ENCODE measurements around the gene GATA5.
"Not testable (repeated sequence)": the region's sequence is repeated elsewhere in the genome, so short reads cannot be mapped to it uniquely, and the experiment has no call there.

Gene GATA5

DNA sequence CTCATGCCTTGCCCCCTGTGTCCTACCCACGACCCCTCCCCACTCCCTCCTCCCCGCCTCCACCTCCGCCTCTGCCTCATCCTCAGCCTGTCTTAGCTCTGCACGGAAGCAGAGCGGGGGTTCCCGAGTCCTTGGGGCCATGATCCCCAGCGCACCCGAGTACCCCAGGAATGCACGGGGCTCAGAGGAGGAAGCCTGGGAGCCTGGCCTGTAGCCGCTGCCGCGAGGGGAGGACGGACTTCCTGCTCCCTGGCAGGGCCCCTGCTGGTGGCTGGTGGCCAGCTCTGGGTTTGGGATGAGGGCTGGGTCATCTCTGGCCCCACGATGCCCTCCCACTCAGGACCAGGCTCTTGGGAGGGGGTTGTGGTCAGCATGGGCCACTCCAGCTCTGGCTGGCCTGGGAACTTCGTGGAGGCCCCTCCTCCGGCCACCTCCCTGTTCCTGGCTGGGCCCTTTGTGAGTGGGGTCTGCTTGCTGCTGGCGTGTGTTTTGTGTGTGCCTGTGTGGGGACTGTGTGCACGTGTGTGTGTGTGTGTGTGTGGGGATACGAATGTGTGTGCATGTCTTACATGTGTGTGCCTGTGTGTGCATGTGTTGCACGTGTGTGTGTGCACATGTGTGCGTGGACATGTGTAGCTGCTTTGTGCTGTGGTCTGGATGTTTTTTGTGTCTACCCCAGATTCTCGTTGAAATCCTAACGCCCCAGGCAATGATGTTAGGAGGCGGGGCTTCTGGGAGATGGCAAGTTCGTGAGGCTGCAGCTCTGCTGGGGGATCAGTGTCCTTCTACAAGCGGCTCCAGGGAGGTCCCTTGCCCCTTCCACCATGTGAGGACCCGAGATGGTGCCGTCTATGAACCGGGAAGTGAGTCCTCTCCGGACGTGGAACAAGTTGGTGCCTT is 47.1 kb downstream of the GATA5 start:
- no peak for DNase-seq

- no peak for DNase-seq
Measured at GRCh38 chr20:62428002-62428372, 47.8 kb downstream of the GATA5 start.

DNA sequence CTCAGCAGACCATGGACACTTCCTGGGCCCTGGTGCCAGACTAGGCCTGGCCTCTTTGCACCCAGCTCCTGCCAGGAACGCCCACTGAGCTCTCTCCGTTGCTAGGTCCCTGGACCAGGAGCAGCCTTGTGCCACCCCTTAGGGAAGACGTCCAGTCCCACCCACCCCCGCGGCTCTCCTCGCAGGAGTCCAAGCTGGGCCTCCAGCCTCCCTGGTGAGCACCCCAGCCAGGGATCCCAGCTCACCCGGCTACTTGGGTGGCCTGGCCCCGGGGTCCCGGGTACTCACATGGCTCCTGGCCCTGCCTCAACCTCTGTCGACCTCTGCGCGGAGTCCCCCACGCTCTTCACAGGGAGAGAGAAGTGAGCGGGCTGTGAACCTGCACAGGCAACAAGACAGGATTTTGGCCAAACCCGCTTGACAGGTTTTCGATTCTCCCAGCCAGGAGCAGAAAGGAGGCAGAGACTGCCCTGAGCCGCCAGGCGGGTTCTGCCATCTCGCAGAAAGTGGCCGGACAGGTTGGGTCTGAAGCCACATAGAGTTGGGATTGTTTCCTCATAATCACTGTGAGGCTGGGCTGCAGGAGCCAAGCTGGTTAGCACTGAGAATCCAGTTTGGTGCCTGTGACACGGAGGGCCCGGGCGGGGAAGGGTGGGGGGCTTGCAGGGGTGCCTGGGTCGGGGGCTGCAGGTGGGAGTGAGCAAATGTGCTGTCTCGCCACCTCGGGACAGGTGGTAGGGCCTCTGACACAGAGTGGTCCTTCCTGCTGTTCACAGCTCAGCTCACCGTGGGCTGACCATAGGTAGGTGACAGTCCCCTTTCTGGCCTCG is 48.4 kb downstream of the GATA5 start, which contains the start of gene RBBP8NL:
RBBP8NL (minus strand) TSS at position 368 of the 830 bp plus-strand sequence. CDS start 7,892 bp downstream, outside the sequence.
- DNase-seq = no peak

GRCh38 chr20:62426699-62427131 is 49.1 kb downstream of the GATA5 start:
- no peak for DNase-seq

DNA sequence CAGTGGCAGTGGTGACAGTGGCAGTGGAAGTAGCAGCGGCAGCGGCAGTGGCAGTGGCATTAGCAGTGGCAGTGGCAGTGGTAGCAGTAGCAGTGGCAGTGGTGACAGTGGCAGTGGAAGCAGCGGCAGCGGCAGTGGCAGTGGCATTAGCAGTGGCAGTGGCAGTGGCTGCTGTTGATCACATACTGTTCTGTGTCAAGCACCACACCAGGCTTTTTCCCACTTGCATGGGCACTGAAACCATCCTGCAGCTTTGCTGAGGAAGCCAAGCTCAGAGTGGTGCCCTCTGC is 49.8 kb downstream of the GATA5 start:
- DNase-seq = not testable (repeated sequence)

- no peak for DNase-seq
Measured at GRCh38 chr20:62425281-62426058, 50.3 kb downstream of the GATA5 start.

DNA sequence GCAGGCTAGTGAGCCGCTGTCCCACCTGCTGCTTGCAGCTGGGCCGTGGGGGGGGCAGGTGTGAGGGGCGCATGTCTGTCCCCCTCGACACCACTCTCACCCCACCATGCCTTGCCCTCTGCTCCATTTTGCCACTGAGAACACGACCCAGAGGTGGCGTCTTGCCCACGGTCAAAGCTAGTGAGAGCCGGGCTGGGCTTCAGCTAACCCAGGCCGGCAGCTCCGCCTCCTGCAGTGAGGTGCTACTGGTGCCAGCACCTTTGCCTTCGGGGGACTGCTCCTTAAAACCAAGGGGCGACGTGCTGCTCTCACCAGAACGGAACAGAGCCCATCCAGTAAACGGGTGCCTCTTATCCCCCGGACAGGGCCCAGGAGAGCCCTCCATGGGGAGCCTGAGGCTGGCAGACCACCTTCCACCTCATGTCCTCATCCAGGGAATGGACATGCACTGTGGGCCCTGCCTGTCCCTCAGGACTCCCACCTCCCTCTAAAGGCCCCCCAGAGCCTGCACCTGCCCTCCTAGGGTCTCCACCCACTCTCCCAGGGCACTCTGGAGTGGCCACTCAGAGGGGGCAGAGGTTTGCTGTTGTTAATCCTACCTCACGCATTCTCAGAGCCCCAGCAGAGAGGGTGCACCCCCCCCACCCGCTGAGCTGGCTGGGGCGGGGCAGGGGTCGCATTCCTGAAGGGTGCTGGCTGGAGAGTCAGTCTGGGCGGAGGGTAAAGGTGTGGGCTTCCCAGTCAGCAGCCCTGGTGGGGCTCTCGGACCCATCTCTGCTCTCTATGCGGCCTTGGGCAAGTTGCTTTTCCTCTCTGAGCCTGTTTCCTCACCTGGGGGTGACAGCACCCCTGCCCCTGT is 51.3 kb downstream of the GATA5 start:
- no peak for DNase-seq

DNA sequence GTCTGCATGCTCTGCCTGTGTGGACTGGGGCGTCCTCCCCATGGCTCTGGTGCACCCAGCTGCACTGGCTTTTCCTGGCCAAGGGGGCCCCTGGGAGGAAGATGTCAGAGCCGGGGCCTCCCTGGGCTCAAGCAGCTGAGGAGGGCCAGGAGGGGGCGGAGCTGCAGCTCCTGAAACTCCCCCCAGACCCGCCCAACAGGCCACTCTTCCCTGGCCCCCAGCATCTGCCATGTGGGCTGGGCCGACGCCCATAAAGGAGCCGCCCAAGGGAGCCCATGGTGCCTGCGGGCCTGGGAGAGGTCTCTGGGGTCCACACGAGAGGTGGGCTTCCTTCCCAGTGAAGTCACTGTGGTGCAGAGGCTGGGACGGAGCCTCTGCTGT is 52.5 kb downstream of the GATA5 start:
- DNase-seq = no peak

DNA sequence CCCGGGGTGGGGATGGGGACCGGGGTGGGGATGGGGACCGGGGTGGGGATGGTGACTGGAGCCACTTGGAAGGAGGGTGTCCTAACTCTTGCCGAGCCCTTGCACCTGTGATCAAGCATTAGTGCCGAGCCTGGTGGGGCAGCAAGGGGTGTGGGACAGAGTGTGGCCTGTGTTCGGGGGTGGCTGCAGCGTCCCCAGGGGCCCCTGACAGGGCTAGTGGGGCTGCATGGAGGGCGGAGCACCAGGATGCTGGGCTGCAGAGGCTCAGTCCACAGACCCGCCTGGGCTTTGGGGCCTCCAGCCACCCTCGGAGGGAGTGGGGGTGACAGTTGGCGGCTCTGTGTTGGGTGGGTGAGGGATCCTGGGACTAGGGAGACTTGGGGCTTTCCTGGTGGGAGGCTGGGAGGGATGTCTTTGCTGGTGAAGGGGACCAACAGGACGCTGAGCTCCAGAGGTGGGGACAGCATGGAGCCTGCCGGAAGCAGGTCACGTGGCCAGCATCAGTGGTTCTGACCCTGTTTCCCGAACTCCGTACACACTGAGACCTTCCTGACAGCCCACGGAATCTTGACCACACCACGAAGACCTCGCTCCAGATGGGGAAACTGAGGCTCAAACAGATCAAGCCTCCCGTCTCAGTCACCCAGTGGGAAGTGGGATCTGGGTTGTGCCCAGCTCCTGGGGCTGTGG is 53.0 kb downstream of the GATA5 start:
- DNase-seq = no peak

- DNase-seq = no peak
Measured at GRCh38 chr20:62421716-62421990, 54.1 kb downstream of the GATA5 start.

GRCh38 chr20:62420846-62421715 is 54.7 kb downstream of the GATA5 start:
- DNase-seq = no peak

DNA sequence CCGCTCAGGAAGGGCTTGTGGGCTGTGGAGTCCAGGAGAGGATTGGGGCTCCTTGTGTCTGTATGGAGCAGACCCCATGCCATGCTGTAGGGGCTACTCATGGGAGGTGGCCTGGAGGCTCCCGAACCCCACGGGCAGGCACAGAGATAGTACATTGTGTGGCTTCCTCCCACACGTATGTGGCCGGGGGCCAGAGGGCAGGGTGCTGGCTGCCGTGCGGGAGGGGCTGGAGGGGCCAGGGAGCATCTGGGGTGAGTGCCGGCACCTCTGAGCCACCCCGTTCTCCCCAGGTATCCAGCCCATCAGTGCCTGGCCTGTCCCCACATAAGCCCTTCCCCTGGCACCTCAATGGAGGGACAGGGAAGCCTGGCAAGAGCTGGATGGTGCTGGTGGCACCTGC is 56.0 kb downstream of the GATA5 start:
- no peak for DNase-seq

- DNase-seq = no peak
Measured at GRCh38 chr20:62418709-62419487, 56.9 kb downstream of the GATA5 start.

DNA sequence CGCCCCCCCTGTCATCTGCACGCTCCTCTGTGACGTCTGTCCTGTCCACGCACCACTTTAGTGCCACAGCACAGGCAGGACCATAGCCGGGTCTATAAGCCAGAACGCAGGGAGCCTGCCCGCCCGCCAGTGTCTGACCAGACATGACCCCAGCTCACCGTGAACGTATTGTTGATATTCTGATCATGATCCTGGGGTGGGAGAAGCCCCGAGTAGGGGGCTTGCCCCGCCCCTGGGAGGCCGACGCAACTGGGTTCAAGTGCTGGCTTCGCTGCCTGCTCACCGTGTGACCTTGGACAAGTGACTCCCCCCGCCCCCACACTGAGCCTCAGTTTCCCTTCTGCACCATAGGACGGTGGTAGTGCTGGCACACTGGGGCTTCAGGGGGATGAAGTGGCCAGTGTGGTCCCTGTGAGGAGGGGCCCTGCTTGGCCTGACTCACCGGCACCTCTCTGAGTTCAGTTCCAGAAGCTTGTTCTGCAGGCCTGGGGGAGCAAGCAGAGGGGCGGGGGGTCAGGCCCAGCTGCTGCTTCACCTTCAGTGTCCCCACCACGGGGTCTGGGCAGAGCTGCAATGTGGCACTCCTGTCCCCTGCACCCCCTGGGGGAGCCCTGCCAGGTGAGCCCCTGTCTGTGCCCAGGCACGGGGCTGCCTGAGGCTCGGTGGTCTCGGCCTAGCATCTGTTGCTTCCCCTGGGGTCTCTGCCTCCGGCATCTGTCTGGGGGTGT is 57.6 kb downstream of the GATA5 start:
- no peak for DNase-seq

GRCh38 chr20:62416651-62417637 is 58.9 kb downstream of the GATA5 start:
- no peak for DNase-seq

- DNase-seq = no peak
Measured at GRCh38 chr20:62415354-62416111, 60.3 kb downstream of the GATA5 start.

DNA sequence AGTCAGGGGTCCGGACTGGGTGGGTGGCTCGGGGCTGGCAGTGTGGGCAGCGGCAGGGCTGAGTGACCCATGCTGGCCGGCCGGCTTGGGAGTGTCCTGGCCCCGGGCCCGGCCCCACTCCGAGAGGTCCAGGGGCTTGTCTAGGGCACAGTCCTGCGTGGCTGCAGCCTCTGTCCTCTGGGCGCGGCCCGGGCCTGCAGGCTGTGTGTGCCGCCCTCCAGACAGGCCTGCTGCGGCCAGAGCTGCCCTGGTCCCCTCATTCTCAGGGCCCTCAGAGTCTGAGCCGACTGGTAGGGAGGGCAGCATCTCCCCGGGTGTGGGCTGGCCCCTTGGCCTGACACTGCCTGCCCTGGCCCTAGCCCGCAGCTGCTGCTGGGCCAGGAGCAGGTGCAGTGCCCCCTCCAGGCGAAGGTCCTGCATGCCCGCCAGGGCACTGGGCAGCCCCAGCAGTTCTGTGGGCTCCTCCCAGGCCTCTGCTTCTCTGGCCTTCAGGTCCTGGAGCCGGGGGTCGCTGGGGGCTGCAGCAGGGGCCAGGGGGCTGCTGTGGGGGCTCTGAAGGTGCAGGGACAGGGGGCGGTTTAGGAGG is 61.8 kb downstream of the GATA5 start:
- DNase-seq = no peak

All from fibroblast of skin of back (primary cell).